ENCODE data around the gene FOXC1. TPM values are rescaled to one million over a fixed set of nuclear protein-coding genes. Genes with fewer than 3 reads are reported as not detected.
A peak's percentile ranks its signal among the peaks of the same experiment; 100 is the strongest.

The FOXC1 gene
- total and polyA plus RNA-seq, 9 of the 15 experiments (the other 6 are each of a cell fraction or from before 2014, with no cell fraction given), result not detected

DNA sequence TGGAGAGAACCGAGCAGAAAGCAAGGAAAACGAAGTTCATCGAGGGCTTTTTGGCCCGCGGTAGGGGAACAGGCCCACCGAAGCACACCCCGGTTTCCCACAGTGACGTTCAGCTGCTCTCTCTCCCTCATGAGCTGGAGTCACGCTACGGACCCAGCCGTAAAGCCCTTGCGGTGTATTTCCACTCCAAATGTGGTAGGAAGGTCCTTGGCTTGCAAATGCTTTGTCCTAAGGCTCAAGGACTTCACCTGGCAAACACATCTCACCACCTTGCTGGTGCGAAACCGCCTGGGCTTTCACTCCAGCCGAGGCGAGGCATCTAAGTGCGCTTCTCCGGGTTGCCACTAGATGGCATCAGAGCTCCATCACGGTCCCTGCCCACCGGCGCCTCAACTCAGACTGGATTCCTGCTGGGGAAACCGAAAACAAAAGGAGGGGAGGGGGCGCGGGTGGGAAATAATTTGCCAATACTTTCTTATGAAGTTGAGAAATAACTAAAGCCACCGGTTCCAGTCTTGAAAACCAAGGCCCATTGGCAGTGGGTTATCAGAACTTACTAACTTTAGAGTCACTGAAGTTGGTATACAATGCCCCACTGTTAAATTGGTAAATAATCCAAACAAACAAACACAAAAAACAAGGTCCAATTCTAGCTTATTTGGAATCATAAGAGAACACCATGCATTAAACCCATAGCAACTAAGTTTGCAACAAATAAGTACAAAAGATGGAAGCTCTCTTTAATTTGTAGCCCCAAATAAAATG lies 13.4 kb upstream of the FOXC1 start (continued):
- TF ChIP-seq FOXJ3 (CRISPR knock-in tag; IDR thresholded peaks at IDR 0.05), result no peak
- no peak for TF ChIP-seq ZNF57 (CRISPR knock-in tag; IDR thresholded peaks at IDR 0.05)
- TF ChIP-seq CBFB (CRISPR knock-in tag; IDR thresholded peaks at IDR 0.05), result peak; percentile 42; the same call in 1 of the 2 replicates
- TF ChIP-seq, protein P1, sequence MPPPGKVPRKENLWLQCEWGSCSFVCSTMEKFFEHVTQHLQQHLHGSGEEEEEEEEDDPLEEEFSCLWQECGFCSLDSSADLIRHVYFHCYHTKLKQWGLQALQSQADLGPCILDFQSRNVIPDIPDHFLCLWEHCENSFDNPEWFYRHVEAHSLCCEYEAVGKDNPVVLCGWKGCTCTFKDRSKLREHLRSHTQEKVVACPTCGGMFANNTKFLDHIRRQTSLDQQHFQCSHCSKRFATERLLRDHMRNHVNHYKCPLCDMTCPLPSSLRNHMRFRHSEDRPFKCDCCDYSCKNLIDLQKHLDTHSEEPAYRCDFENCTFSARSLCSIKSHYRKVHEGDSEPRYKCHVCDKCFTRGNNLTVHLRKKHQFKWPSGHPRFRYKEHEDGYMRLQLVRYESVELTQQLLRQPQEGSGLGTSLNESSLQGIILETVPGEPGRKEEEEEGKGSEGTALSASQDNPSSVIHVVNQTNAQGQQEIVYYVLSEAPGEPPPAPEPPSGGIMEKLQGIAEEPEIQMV (tag; conservative IDR thresholded peaks at IDR 0.05; ENCODE audit: low read depth), result no peak
- no peak for TF ChIP-seq CHD2 (IDR thresholded peaks at IDR 0.05; ENCODE audit: low read depth, low read length)

DNA sequence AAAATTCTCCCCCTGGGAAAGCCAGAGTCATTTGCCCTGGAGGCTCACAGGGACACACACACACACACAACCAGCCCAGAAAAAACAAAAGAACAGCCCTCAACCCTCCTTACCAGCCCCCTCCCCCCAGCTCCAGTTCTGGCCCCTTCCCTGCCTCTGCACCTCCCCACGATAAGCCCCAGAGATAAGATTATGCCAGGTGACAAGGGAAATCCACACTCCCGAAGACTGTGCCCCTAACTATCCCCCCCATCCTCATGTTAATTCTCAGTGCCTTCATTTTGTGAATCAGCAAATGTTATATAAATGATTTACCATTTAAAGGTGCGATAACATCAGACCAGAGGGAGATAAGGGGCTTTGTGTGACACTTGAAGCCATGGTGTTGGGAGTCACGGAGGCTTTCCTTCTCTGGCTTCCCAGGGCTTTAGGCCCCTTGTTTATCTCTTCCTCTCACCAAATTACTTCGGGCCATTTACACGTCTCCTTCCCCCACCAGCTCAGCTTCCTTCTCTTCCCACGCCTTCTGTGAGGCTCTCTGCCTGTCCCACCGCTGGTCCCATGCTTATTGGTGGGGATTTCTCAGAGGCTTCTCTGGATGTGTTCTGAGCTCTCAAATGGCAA lies 12.5 kb upstream of the FOXC1 start:
- Histone ChIP-seq H3K9me3 (replicated peaks; ENCODE audit: control insufficient read depth, insufficient read depth, low read depth, low read length) (no peaks in the 10 kb centered on the region), H3K27ac (ENCODE audit: extremely low read depth, low read depth, low read length) (no peak overlapping the region), H3K36me3 (ENCODE audit: control insufficient read depth, insufficient read depth, low read length) (no peaks in the 10 kb centered on the region), H3K4me1 (replicated peaks in 1 of 2; ENCODE audit: control insufficient read depth in 2 of 2, insufficient read depth in 2 of 2, low read length in 2 of 2) (peaks cover 0 to 11% of the 10 kb centered on the region in 2 experiments; a peak in 1 of 5 replicates), H3K27me3 (ENCODE audit: control insufficient read depth in 2 of 2, insufficient read depth in 2 of 2, low read length in 2 of 2) (peaks cover 51 to 80% of the 10 kb centered on the region in 2 experiments), H3K4me2 (ENCODE audit: insufficient read depth, low read length) (no peak overlapping the region), H3K79me2 (ENCODE audit: control insufficient read depth, insufficient read depth, low read length) (no peaks in the 10 kb centered on the region), H3K9me1 (ENCODE audit: control insufficient read depth, insufficient read depth, low read length) (no peaks in the 10 kb centered on the region), H3K4me3 (no peak overlapping the region), H3K9ac (ENCODE audit: insufficient read depth in 1 of 2, low read depth in 2 of 2, low read length in 2 of 2) (no peak overlapping the region), H4K20me1 (replicated peaks; ENCODE audit: control insufficient read depth, insufficient read depth, low read length) (peaks cover 12% of the 10 kb centered on the region), H2AFZ (ENCODE audit: low read depth, low read length) (no peak overlapping the region)
- 0% methylated on average over 8 of the region's 8 CpGs for WGBS (ENCODE audit: insufficient coverage, low coverage, missing lambda C conversion rate)
- intact Hi-C loops (cut with micrococcal nuclease) (loop anchor here (2.0 to 5.0 kb wide), 6 partner anchors 445 to 1145 kb away; no protein-coding TSS in a partner anchor), in situ Hi-C loops (cut with MboI) (loop anchor here (10.0 kb wide), 1 partner anchor 758 kb away; no protein-coding TSS in a partner anchor)
- no TSS peak for BruUV-seq (replicated peaks)
- FAIRE-seq, result no peak
- ATAC-seq, result no peak
- no peak for DNase-seq (ENCODE audit: extremely low read depth in 1 of 4, low spot score in 3 of 4)
- POLR2A ChIA-PET, result interaction anchor here (0.5 to 0.6 kb wide), 2 partner anchors 142 to 1063 kb away, joined by 3 read pairs; no protein-coding TSS in a partner anchor
- CTCF ChIA-PET (ENCODE audit: low intra/inter-chr PET ratio), result interaction anchor here (1.1 to 2.2 kb wide), 6 partner anchors 74 to 1099 kb away, joined by 3 to 14 read pairs (median 6); no protein-coding TSS in a partner anchor
- TF ChIP-seq NFRKB (IDR thresholded peaks at IDR 0.05; ENCODE audit: low read depth), result no peak
- no peak for TF ChIP-seq ZNF780A (CRISPR knock-in tag; IDR thresholded peaks at IDR 0.05)
- TF ChIP-seq RBM34 (IDR thresholded peaks at IDR 0.05; ENCODE audit: borderline replicate concordance, insufficient read depth, low read length), result no peak
- TF ChIP-seq RB1 (IDR thresholded peaks at IDR 0.05; ENCODE audit: low read depth), result no peak
- TF ChIP-seq, protein P2, sequence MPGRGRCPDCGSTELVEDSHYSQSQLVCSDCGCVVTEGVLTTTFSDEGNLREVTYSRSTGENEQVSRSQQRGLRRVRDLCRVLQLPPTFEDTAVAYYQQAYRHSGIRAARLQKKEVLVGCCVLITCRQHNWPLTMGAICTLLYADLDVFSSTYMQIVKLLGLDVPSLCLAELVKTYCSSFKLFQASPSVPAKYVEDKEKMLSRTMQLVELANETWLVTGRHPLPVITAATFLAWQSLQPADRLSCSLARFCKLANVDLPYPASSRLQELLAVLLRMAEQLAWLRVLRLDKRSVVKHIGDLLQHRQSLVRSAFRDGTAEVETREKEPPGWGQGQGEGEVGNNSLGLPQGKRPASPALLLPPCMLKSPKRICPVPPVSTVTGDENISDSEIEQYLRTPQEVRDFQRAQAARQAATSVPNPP (IDR thresholded peaks at IDR 0.05; ENCODE audit: borderline replicate concordance, insufficient read depth, insufficient read length), result no peak
- TF ChIP-seq BDP1 (IDR thresholded peaks at IDR 0.05; ENCODE audit: insufficient read depth, insufficient read length), result no peak
- TF ChIP-seq CBX2 (IDR thresholded peaks at IDR 0.05; ENCODE audit: insufficient read depth, low read length, poor library complexity, severe bottlenecking), result no peak
- no peak for TF ChIP-seq POLR2AphosphoS2 (IDR thresholded peaks at IDR 0.05; ENCODE audit: low read length)
- TF ChIP-seq ZNF274 (IDR thresholded peaks at IDR 0.05; ENCODE audit: borderline replicate concordance, low read depth, low read length), result no peak
- TF ChIP-seq SMAD1 (IDR thresholded peaks at IDR 0.05; ENCODE audit: low read depth, low read length, partially characterized antibody), result no peak
- no peak for TF ChIP-seq SRSF9 (IDR thresholded peaks at IDR 0.05; ENCODE audit: borderline replicate concordance, low read depth, low read length)
- TF ChIP-seq HSF4 (CRISPR knock-in tag; IDR thresholded peaks at IDR 0.05; ENCODE audit: borderline replicate concordance), result no peak
- no peak for TF ChIP-seq ATF7 (IDR thresholded peaks at IDR 0.05)
- no peak for TF ChIP-seq ZNF583 (CRISPR knock-in tag; IDR thresholded peaks at IDR 0.05)

Data from K562 (cell line).